Tongue (tissue), 2 donors: ENCODE measurements around the gene ANGEL1. TPM values are rescaled to one million over a fixed set of nuclear protein-coding genes. Genes with fewer than 3 reads are reported as not detected.

ENCODE experiments used
- DNase-seq: peaks from one replicate; pipeline ENCODE4 v3.0.0-alpha.2; 2015
- total RNA-seq: library from RNA; depleted of rRNA; stranded (reverse); fragments of >200 nt; gene quantifications from one replicate; pipeline ENCODE4 v1.2.3, GENCODE V29; 2014

The ANGEL1 gene, protein sequence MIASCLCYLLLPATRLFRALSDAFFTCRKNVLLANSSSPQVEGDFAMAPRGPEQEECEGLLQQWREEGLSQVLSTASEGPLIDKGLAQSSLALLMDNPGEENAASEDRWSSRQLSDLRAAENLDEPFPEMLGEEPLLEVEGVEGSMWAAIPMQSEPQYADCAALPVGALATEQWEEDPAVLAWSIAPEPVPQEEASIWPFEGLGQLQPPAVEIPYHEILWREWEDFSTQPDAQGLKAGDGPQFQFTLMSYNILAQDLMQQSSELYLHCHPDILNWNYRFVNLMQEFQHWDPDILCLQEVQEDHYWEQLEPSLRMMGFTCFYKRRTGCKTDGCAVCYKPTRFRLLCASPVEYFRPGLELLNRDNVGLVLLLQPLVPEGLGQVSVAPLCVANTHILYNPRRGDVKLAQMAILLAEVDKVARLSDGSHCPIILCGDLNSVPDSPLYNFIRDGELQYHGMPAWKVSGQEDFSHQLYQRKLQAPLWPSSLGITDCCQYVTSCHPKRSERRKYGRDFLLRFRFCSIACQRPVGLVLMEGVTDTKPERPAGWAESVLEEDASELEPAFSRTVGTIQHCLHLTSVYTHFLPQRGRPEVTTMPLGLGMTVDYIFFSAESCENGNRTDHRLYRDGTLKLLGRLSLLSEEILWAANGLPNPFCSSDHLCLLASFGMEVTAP
- 26.9 TPM for total RNA-seq

DNA sequence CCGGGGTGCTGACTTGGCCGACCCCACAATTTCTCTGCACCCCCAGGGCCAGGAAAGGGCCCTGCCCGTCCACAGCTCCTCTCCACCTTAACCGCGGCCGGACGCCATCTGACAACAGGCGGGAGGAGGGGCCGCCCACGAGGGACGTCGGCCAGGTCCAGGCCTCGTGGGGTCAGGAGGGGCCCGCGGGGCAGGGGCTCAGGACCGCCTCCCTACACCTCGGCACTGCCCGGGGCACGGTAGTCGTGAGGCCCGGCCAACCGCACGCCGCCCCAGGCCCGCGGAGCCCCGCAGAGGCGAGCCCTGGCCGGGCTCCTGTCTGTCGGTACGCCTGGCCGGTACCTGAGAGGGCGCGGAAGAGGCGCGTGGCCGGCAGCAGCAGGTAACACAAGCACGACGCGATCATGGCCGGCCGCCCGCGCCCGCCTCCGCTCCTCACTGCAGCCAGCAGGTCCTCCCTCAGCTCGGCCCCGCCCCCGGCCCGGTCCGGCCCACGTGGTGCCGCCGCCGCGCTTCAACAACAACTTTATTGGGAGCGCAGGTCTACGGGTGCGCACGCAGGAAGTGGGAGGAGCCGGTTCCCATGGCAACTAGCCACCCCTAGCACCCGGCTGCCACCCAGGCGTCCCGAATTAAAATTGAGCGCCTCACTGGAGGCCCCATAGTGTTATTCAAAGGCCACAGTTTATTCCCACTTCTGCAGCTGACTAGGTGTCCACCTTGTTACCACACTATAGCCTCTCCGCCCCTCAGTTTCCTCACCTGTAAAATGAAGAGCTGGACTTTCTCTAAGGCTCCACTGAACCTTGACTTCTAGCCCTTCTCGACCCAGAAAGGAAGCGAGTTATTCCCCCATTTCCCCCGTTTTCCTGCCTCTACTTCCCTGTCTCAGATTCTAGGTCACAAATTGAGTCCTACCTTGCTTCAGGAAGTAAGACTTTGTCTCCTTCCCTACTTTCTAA lies at the start of gene ANGEL1:
Gene ANGEL1 (minus strand): TSS at position 461 of the 962 bp plus-strand sequence. CDS start 55 bp downstream, at position 406.
- peak; percentile 97 for DNase-seq

DNA sequence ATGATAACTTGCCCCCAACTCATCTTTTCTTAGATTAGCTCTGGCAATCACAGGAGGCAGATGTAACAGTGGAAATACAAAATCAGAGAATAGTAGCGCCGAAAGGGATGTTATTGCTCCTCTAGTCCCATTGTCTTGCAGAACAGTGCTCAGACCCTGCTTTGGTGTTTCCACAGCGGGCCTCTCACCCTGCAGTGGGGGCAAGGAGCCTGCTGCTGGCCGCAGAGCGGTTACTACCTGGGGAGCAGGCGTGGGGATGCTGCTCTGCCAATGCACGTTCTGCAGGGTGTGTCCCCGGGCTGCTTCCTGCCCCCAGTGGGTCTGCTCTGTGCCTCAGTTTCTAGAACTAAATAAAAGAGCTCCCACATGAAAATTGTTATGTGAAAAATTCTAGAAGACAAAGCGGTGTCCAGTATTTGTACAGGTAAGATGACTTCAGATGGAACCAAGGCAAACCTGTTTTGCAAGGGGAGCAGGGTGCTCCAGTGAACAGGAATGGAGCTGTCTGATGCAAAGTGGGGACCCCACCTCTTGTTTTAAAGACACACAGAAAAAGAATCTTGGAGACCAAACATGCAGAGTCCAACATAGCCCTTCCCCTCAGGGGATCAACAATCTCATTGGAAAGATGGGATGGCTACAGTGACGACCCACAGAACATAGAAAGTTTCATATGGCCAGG lies 49.0 kb upstream of the ANGEL1 start:
- DNase-seq = no peak

DNA sequence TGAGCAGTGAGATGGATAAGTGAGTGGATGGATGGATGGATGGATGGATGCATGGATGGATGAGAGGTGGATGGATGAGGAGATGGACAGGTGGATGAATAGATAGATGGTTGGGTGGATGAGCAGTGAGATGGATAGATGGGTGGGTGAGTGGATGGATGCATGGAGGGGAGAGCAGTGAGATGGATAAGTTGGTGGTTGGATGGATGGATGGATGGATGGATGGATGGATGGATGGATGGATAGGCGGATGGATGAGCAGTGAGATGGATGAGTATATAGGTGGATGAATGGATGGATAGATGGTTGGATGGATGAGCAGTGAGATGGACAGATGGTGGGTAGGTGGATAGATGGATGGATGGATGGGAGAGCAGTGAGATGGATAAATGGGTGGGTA lies 44.1 kb upstream of the ANGEL1 start:
- no peak for DNase-seq

DNA sequence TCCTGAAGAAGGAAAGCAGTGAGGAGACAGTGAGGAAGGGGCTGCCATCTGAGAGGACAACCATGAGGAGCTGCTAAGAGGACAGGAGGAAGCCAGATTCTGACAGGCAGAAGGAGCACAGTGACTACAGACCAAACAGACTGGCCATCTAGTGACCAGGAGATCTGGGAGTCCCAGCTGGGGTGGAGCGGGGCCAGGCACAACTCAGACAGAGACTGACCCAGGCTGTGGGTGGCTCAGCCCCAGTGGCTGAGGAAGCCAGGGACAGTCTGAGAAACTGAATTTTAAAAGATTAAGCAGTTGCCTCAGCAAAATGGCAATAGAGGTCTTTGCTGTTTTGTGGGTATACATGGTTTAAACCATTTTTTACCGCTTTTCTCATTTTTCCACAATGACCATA lies 42.4 kb upstream of the ANGEL1 start:
- no peak for DNase-seq

DNA sequence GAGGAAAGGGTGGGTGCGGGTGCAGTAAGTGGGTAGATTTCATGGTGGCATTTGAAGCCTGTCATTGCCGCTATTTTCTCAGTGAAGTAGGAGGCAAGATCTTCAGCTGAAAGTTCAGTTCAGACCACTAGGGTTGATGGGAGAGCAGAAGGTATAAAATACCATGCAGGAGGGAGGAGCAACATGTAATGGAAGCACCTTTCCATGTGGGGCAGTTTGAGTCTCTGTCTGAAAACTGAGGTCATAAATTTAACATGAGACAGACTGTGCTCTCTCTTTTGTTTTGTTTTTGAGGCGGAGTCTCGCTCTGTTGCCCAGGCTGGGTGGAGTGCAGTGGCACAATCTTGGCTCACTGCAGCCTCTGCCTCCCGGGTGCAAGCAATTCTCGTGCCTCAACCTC lies 36.2 kb upstream of the ANGEL1 start:
- no peak for DNase-seq

DNA sequence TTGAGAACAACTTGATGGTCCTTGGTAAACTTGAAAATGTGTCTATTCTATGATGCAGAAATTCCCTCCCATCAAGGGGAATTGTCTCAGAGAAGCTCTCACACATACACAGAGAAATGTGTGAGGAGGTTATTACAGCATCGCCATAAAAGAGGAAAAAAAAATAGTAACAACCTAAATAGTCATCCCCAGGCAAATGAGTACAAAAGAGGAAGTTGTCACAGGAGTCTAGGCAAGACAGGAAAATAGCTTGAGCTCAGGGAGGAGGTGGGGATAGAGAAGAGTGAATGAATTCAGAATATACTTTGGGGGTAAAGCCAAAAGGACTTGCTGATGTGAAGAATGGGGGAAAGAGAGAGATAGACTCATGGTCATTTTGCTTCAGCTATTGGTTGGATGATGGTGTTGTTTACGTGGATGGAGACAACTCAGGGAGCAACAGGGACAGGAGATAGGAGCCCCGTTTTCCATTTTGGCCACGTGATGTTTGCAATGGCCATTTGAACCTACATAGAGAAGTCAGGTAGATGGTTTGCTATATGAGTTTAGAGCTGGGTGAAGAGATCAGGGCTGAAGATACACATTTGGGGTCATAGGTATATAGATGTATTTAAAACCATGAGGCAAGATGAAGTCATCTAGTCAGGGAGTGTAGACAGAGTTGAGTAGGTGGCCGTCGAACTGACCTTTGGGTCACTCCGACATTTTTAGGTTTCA lies 33.8 kb upstream of the ANGEL1 start:
- DNase-seq = no peak

DNA sequence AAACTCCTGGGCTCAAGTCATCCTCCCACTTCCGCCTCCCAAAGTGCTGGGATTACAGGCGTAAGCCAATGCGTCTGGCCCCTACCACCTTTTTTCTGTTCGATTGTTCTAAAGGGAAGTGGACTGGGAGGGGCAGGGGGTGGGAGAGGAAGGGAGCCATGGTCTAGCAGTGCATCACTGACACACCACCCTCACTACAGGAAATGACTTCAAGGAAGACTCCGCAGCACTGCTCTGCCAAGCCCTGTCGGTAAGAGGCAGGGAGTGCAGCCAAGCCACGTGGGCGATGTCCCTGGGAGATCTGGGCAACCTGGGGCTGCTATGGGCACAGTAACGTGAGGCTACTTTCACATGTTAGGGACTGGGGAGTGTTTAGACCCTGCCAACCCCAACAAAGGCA lies 31.5 kb upstream of the ANGEL1 start:
- no peak for DNase-seq

DNA sequence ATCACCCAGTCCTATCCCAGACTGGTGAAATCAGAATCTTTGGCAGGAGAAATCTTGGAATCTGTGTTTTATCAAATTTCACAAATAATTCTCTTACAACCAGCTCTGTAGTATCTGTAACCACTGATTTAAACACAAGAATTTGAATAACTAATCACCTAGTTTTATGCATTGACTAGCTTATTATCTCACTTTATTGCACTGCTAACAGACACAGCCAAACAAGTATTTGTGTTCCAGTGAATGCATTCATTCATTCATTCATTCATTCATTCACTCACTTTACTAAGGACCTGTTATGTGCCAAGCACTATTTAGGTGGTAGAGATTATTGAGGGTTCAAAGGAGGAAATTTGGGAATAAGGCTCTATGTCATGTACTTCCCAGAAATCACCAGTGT lies 29.7 kb upstream of the ANGEL1 start:
- DNase-seq = no peak

DNA sequence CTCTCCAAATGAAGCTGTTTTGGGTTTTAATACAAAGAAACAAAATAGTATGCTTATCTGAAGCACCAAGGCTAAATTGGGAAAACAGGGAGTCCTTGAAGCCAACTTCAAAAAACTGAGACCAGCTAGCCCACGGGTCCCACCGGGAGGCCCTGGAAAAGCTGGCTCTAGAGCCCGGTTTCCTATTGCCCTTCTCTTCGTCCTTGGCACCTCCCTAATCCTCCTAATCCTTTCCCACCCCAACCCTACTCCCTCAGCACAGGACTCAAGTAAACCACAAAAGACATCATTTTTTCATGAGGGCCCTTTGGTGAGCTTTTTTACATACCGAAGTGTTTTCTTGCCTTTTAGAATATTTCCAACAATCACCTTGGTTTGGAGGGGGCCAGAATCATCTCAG lies 24.8 kb upstream of the ANGEL1 start:
- DNase-seq = no peak

DNA sequence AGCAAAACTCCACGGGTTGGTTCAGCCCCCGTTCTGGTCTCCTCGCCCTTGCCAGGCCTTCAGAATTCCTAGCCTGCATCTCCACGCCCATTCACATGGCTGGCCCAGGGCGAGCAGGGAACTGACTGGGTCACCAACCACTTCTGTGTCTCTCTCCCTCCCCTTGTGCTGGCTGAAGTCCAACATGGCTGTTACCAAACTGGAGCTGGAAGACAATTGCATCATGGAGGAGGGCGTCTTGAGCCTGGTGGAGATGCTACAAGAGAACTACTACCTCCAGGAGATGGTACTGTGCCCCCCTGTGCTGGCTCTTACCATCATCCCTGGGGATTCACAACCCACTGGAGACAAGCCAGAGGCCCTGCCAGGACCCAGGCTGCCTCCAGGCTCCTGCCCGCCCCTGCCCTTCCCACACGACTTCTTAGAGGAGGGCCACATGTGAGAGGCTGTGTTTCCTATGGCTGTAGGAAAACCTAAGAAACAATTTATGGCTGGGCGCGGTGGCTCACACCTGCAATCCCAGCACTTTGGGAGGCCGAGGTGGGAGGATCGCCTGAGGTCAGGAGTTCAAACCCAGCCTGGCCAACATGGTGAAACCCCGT lies 23.4 kb upstream of the ANGEL1 start:
- DNase-seq = no peak

DNA sequence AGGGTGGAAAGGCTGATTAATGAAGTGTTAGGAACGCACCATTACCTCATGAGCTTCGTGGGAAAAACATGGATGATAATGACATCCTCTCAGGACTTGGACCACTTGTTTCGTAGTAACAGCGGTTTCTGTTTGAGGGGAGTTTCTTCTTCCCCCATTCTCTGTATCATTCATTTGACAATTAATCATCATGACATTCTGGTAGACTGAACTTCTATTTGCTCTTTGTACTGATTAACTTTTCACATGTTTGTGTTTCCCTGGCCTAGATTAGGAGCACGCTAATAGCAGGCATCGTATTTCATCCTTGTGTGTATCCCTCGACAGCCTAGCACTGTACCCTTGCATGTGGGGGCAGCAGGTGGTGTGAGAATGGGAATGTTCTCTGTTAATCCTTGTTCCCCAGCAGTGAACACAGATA lies 21.6 kb upstream of the ANGEL1 start:
- DNase-seq = peak; percentile 43

DNA sequence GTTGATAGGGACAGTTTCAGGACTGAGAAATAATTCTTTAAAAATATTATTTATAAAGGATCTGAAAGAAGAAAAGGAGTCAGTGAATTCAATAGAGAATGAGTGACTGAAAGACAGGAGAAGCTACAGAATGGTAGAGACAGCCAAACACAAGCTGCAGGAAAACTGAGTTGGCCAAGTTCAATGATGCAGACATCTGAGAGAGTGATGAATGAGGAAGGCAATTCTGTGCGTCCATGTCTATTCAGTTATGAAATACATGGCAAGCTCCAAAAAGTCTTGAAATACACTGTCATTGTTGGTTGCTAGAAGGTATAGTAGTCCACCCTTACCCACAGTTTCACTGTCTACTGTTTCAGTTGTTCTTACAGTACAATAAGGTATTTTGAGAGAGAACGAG lies 20.3 kb upstream of the ANGEL1 start:
- DNase-seq = no peak

DNA sequence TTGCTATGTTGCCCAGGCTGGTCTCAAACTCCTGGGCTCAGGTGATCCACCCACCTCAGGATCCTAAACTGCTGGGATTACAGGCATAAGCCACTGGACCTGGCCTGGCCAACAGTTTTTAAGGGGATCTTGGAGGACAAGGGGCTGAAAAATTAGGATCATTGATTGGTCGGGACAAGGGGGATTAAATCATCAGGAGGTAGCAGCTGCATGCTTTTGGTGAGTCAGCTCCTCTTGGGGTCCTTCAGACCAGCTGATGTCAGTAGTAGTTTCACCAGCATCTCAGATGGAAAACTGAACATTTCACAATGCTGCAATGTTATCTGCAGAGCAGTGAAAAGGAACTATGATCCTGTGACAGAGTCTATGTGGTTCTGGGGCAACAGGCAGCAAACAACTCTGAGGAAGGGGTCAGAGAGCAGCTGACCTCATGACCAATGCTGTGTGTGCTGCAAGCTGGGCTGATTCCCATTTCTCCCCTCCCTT lies 19.9 kb upstream of the ANGEL1 start:
- DNase-seq = peak; percentile 18

DNA sequence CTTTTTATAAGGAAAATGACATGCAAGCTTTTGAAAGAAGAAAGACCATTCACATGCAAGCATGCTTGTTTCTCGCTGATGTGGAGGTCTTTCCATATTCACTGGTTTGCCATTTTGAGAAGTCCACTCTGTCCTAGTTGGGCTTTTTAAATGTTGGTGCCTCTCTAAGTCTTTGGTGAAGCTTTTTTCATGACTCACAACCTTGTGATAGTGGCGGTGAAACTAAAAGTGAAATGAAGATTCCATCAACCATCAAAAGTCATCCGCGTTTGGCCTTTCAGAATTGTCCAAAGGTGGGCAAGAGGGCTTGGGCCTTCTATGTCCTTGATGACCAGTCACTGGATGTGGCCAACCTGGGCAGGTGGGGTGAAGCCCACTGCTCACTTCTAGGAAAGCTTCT lies 17.9 kb upstream of the ANGEL1 start:
- DNase-seq = no peak

DNA sequence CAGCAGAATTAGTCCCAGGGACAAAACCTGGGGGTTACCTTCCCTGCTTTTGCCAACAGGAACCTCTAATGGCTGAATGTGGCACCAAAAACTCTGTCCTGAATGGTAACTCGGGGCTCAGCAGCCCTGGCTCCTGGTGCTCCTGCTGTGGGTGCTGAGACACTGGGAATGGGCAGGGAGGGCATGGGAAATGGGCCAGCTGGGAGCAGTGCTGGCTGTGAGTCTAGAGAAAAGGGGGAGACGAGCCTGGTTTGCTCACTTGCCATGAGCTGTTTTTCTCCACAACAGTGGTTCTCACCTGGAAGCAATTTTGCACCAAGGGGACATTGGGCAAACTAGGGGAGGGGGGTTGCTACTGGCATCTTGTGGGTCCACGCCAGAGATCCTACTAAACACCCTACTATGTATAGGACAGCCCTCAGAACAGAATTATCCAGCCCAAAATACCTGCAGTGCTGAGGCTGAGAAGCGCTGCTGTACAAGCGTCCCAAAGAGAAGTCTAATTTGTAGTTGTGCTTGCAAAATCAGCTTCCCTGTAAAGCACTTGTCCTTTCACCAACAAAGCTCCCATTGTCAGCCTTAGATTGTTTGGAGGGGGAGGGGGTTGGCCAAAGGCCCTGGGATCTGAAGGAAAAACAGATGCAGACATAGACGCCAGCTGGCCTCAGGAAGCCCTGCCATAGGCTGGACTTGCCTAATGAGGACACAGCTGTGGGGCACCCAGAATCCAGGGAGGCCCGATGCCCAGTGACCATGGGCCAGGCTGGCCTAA lies 17.2 kb upstream of the ANGEL1 start:
- peak; percentile 95 for DNase-seq

DNA sequence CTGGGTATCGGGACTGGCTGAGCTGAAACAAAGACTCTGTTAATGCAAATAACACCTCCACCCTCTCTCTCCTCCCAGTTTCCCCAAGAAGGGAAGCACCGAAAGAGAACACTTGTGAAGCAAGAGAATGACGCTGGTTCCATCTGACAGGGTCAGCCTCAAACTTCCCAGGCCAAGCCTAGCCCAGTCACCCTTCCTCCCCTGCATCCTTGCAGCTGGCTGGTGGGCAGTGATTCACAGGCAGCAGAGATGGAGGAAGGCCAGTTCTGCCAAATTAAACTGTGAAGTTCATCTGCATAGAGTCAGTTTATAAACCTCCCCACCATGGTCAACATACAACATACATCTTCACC lies 16.3 kb upstream of the ANGEL1 start:
- peak; percentile 26 for DNase-seq

DNA sequence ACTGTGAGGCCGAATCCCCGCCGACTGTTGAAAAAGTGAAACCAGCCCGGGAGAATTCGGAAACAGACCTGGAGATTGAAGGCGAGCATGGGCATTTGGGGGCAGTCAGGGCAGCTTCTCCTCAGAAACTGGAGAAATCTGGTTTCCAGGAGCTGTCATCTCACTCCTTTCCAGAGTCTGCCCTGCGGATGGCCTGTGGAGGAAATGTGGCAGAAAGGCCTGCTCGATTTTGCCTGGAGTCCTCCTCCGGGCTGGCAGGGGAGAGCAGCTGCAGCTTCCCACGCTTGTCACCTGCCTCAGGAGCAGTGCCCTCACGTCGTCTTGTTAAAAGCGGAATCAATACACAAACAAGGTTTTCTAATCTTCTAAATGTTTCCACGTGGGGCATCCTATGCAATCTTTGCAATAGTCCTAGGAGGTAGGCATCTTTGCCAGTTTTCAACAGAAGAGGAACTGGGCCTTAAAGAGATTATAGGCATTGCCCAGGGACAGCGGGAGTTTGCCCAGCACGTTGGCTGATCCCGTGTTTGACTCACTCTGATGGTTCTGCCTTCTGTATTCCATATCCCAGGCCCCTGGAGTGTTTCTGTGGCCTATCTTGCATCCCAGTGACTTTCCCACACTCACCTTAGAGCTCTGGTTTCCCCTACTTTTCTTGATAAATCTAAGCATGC lies 15.8 kb upstream of the ANGEL1 start:
- peak; percentile 22 for DNase-seq

DNA sequence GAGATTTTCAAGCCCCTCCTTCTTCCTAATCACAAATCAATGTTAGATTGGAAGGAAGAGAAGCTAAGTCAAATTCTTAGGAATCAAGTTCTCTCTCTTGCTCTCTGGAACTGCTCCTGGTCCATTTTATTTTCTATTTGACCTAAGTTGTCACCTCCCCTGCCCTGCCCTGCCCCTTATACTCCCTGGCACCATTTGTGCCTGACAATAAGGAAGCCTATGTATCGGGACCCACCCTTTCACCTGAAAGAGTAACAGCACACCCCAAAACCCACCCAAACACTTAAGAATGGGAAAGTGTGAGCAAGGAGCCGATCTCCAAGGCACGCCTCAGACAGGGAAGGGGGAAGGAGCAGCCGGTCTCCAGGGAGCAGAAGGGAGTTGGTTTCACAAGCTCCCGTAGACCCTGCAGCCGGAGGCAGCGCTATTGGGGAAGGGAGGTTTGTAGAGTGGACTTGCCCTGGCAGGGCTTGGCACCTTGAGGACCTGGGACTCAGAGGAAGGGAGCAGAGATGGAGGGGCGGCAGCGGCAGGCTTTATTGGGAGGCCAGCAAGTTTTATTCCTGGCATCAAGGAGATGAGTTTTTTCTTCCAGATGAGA lies 15.1 kb upstream of the ANGEL1 start:
- no peak for DNase-seq

DNA sequence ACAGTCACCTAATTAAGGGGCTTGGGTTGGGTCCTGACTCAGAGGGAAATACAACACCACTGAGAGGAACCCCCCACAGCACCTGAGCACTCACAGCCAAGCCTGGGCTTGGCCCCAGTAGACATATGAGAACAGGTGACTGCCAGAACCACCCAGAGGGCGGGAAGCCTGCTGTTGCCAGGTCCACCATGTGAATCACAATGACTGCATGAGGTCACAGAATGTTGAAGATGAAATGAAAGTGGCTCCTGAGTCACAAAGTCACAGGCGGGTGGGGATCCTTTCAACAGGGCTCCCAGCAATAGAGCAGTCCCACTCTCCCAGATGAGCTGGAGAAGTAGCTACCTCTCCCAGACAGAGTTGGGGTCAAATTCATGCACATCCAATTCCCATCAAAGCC lies 13.4 kb upstream of the ANGEL1 start, which contains the start of gene LRRC74A:
Gene LRRC74A (plus strand): TSS at position 287 of the 400 bp plus-strand sequence. CDS start 290 bp downstream, outside the sequence.
- no peak for DNase-seq
